Measurements from ENCODE around the gene UBA3. TPM values are rescaled to one million over a fixed set of nuclear protein-coding genes. Genes with fewer than 3 reads are reported as not detected.

The UBA3 gene
- total RNA-seq, 1 experiment from 2014 or later, result 47.1 TPM

DNA sequence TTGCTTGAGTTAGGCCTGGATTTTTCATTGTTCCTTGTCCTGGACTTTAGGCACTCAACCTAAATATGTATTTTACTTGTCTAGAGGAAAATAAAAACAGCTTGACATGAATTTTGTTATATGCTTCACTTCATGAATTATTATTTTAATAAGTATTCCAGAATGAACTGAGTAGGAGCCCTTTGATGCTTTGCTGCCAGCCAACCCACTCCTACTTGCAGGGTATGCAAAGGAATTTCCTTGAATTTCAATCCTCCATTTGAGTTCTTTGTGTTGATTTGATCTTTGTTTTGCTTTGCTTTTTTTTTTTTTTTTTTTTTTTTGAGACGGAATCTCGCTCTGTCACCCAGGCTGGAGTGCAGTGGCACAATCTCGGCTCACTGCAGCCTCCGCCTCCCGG is 16.1 kb upstream of the UBA3 start:
- TF ChIP-seq TCF7L2 (IDR thresholded peaks at IDR 0.05; ENCODE audit: low read depth, low read length), result no peak
- TF ChIP-seq, protein P1, sequence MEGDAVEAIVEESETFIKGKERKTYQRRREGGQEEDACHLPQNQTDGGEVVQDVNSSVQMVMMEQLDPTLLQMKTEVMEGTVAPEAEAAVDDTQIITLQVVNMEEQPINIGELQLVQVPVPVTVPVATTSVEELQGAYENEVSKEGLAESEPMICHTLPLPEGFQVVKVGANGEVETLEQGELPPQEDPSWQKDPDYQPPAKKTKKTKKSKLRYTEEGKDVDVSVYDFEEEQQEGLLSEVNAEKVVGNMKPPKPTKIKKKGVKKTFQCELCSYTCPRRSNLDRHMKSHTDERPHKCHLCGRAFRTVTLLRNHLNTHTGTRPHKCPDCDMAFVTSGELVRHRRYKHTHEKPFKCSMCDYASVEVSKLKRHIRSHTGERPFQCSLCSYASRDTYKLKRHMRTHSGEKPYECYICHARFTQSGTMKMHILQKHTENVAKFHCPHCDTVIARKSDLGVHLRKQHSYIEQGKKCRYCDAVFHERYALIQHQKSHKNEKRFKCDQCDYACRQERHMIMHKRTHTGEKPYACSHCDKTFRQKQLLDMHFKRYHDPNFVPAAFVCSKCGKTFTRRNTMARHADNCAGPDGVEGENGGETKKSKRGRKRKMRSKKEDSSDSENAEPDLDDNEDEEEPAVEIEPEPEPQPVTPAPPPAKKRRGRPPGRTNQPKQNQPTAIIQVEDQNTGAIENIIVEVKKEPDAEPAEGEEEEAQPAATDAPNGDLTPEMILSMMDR (IDR thresholded peaks at IDR 0.05), result no peak
- TF ChIP-seq, protein P2, sequence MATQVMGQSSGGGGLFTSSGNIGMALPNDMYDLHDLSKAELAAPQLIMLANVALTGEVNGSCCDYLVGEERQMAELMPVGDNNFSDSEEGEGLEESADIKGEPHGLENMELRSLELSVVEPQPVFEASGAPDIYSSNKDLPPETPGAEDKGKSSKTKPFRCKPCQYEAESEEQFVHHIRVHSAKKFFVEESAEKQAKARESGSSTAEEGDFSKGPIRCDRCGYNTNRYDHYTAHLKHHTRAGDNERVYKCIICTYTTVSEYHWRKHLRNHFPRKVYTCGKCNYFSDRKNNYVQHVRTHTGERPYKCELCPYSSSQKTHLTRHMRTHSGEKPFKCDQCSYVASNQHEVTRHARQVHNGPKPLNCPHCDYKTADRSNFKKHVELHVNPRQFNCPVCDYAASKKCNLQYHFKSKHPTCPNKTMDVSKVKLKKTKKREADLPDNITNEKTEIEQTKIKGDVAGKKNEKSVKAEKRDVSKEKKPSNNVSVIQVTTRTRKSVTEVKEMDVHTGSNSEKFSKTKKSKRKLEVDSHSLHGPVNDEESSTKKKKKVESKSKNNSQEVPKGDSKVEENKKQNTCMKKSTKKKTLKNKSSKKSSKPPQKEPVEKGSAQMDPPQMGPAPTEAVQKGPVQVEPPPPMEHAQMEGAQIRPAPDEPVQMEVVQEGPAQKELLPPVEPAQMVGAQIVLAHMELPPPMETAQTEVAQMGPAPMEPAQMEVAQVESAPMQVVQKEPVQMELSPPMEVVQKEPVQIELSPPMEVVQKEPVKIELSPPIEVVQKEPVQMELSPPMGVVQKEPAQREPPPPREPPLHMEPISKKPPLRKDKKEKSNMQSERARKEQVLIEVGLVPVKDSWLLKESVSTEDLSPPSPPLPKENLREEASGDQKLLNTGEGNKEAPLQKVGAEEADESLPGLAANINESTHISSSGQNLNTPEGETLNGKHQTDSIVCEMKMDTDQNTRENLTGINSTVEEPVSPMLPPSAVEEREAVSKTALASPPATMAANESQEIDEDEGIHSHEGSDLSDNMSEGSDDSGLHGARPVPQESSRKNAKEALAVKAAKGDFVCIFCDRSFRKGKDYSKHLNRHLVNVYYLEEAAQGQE (IDR thresholded peaks at IDR 0.05; ENCODE audit: insufficient read depth in 1 of 2, low read depth in 2 of 2, low read length in 1 of 2), result no peak
- TF ChIP-seq POLR2AphosphoS5 (IDR thresholded peaks at IDR 0.05; ENCODE audit: low read depth, low read length), result no peak
- TF ChIP-seq SIN3A (IDR thresholded peaks at IDR 0.05; ENCODE audit: borderline replicate concordance, insufficient read depth, low read depth, low read length), result no peak
- no TSS peak for BruUV-seq (replicated peaks)
- no peak for DNase-seq (ENCODE audit: low read depth, low spot score)
- POLR2A ChIA-PET, result no interaction called here
- Histone ChIP-seq H3K27ac (ENCODE audit: low read length) (no peak overlapping the region), H3K9me3 (ENCODE audit: control insufficient read depth, insufficient read depth, low read depth, low read length) (no peaks in the 10 kb centered on the region), H3K36me3 (ENCODE audit: control insufficient read depth, insufficient read depth, low read length) (no peaks in the 10 kb centered on the region), H3K4me1 (ENCODE audit: control insufficient read depth, insufficient read depth, low read length) (no peaks in the 10 kb centered on the region), H3K4me3 (ENCODE audit: low read depth in 2 of 2, low read length in 2 of 2) (no peak overlapping the region), H3K27me3 (ENCODE audit: control insufficient read depth, insufficient read depth, low read length) (no peaks in the 10 kb centered on the region)
- in situ Hi-C loops (cut with HindIII; ENCODE audit: low pct_unique_long_range_greater_than_20kb, low sequenced_read_pairs), result no loop called here
- CTCF ChIA-PET, result no interaction called here
- ATAC-seq, result no peak
- intact Hi-C loops (cut with micrococcal nuclease; ENCODE audit: unreplicated experiment), result no loop called here

DNA sequence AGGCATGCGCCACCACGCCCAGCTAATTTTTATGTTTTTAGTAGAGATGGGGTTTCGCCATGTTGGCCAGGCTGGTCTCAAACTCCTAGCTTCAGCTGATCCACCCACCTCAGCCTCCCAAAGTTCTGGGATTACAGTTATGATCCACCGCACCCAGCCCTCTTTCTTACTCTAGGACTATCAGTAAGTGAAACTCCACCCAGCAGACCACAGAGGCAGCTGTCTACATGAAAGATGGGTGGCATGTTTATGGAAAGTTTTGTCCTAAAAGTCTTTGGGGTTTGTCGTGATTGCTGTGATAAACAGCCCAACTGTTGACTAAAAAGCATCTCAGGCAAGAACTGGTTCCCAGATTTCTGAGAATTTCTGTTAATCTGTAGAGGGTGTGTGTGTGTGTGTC is 15.5 kb upstream of the UBA3 start:
- DNase-seq (ENCODE audit: low read depth, low spot score), result no peak
- BruUV-seq (replicated peaks), result no TSS peak
- Histone ChIP-seq H3K36me3 (ENCODE audit: control insufficient read depth, insufficient read depth, low read length) (no peaks in the 10 kb centered on the region), H3K27me3 (ENCODE audit: control insufficient read depth, insufficient read depth, low read length) (no peaks in the 10 kb centered on the region), H3K4me3 (ENCODE audit: low read depth in 2 of 2, low read length in 2 of 2) (no peak overlapping the region), H3K27ac (ENCODE audit: low read length) (no peak overlapping the region), H3K9me3 (ENCODE audit: control insufficient read depth, insufficient read depth, low read depth, low read length) (no peaks in the 10 kb centered on the region), H3K4me1 (ENCODE audit: control insufficient read depth, insufficient read depth, low read length) (no peaks in the 10 kb centered on the region)
- intact Hi-C loops (cut with micrococcal nuclease; ENCODE audit: unreplicated experiment), result no loop called here
- TF ChIP-seq, protein P1 (IDR thresholded peaks at IDR 0.05), result no peak
- TF ChIP-seq SIN3A (IDR thresholded peaks at IDR 0.05; ENCODE audit: borderline replicate concordance, insufficient read depth, low read depth, low read length) (no peak), TCF7L2 (IDR thresholded peaks at IDR 0.05; ENCODE audit: low read depth, low read length) (no peak)
- ChIA-PET CTCF (no interaction called here), POLR2A (no interaction called here)
- no peak for ATAC-seq
- in situ Hi-C loops (cut with HindIII; ENCODE audit: low pct_unique_long_range_greater_than_20kb, low sequenced_read_pairs), result no loop called here
